Mammary epithelial cell (primary cell): ENCODE measurements around the gene ARHGAP26.

Source experiments
- EZH2 ChIP-seq: IDR thresholded peaks from 2 replicates; pipeline ENCODE4 v1.6.1; 2012; ENCODE audit warnings: low read length, inconsistent platforms, borderline replicate concordance
- TF ChIP-seq, protein P1 (sequence below), 2 donors: IDR thresholded peaks in 1 of 2; conservative IDR thresholded peaks in 1 of 2; 2 replicates each; pipeline ENCODE4 v1.5.1; 2011 to 2012; ENCODE audit warnings: inconsistent platforms in 2 of 2, low read length in 2 of 2, mild to moderate bottlenecking in 2 of 2, control low read depth in 1 of 2, low read depth in 1 of 2; ENCODE audit not compliant: insufficient read depth in 1 of 2; ENCODE audit errors: extremely low read depth in 1 of 2

DNA sequence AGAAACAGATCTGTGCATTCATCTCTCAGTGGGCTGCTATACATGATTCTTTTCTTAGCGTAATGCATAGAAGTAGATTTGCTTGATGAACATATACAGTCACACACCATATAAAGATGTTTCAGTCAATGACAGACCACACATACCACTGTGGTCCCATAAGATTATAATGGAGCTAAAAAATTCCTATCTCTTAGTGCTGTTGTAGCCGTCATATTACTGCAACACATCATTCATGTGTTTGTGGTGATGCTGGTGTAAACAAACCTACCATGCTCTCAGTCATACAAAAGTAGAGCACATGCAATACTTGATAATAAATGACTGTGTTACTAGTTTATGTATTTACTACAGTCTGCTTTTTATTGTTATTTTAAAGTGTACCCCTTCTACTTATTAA lies 214.3 kb downstream of the ARHGAP26 start:
- TF ChIP-seq, protein P1, sequence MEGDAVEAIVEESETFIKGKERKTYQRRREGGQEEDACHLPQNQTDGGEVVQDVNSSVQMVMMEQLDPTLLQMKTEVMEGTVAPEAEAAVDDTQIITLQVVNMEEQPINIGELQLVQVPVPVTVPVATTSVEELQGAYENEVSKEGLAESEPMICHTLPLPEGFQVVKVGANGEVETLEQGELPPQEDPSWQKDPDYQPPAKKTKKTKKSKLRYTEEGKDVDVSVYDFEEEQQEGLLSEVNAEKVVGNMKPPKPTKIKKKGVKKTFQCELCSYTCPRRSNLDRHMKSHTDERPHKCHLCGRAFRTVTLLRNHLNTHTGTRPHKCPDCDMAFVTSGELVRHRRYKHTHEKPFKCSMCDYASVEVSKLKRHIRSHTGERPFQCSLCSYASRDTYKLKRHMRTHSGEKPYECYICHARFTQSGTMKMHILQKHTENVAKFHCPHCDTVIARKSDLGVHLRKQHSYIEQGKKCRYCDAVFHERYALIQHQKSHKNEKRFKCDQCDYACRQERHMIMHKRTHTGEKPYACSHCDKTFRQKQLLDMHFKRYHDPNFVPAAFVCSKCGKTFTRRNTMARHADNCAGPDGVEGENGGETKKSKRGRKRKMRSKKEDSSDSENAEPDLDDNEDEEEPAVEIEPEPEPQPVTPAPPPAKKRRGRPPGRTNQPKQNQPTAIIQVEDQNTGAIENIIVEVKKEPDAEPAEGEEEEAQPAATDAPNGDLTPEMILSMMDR (conservative IDR thresholded peaks at IDR 0.05 in 1 of 2, IDR thresholded peaks at IDR 0.05 in 1 of 2; ENCODE audit: extremely low read depth in 1 of 2, insufficient read depth in 1 of 2, low read depth in 1 of 2, low read length in 2 of 2), result no peak
- TF ChIP-seq EZH2, result no peak
